A549 (cell line): ENCODE results near the gene ASNS. TPM values are rescaled to one million over a fixed set of nuclear protein-coding genes. Genes with fewer than 3 reads are reported as not detected.
"Not testable (repeated sequence)": the region's sequence is repeated elsewhere in the genome, so short reads cannot be mapped to it uniquely, and the experiment has no call there.

Source experiments
- ATAC-seq, 2 experiments: fragments of 200-7000 bp in 1 of 2; fragments of >200 bp in 1 of 2; cut with Nextera tagmentation in 1 of 2; cut with Tn5 transposase in 1 of 2; 3 replicates each; pipeline versions ENCODE4 v1.8.0 to v1.9.1; 2018 to 2020; ENCODE audit warnings: mild to moderate bottlenecking in 1 of 2, moderate library complexity in 1 of 2
- CTCF ChIA-PET: fragments of 300-600 bp; sonication (Branson Sonifier 250); formaldehyde crosslinking; extraction: SDS; loops from one replicate; lab custom pipeline; 2021; ENCODE audit warnings: antibody characterized with exemption, inconsistent platforms; lab: Yijun Ruan, JAX
- POLR2A ChIA-PET: fragments of 350-600 bp; formaldehyde crosslinking; extraction: SDS; loops from one replicate; lab custom pipeline; 2021; ENCODE audit warnings: antibody characterized with exemption, inconsistent platforms; lab: Yijun Ruan, JAX
- DNase-seq, 2 experiments: peaks; one replicate each; pipeline versions ENCODE4 v3.0.0 to v3.0.0-alpha.2; 2011 to 2016; ENCODE audit warnings: low read depth in 1 of 2, low spot score in 1 of 2
- FAIRE-seq: peaks from 2 replicates; lab custom pipeline; 2011; peaks lifted over from hg19 to GRCh38; lab: Jason Lieb, UNC
- H3K27ac ChIP-seq, 2 experiments: fragments of >200 bp; sonication (Bioruptor Twin); formaldehyde crosslinking; 3 replicates each; pipeline ENCODE4 v1.5.1; 2016 to 2017
- H3K4me1 ChIP-seq: fragments of >200 bp; sonication (Bioruptor Twin); formaldehyde crosslinking; 3 replicates; pipeline ENCODE4 v1.6.1; 2016
- H3K4me2 ChIP-seq: fragments of >200 bp; sonication (Bioruptor Twin); formaldehyde crosslinking; 3 replicates; pipeline ENCODE4 v1.6.1; 2016
- H3K4me3 ChIP-seq: fragments of >200 bp; sonication (Bioruptor Twin); formaldehyde crosslinking; 3 replicates; pipeline ENCODE4 v1.5.1; 2016
- H3K9me3 ChIP-seq: fragments of >200 bp; sonication (Bioruptor Twin); formaldehyde crosslinking; 3 replicates; pipeline ENCODE4 v1.6.1; 2016
- CHD2 ChIP-seq: fragments of 150-350 bp; IDR thresholded peaks from 2 replicates; pipeline ENCODE4 v1.6.1; 2014; ENCODE audit warnings: low read length; ENCODE audit not compliant: partially characterized antibody
- EHMT2 ChIP-seq: fragments of 200-600 bp; sonication (generic); IDR thresholded peaks from 2 replicates; pipeline ENCODE4 v1.6.1; 2016; ENCODE audit warnings: antibody characterized with exemption, low read depth, mild to moderate bottlenecking, moderate library complexity
- EP300 ChIP-seq, 2 experiments: fragments of >200 bp; sonication (Bioruptor Twin); formaldehyde crosslinking; IDR thresholded peaks; 2 replicates in 1 of 2; 3 replicates in 1 of 2; pipeline ENCODE4 v1.6.1; 2016 to 2017
- ESRRA ChIP-seq: fragments of 150-350 bp; IDR thresholded peaks from 2 replicates; pipeline ENCODE4 v1.6.1; 2014; ENCODE audit warnings: mild to moderate bottlenecking, low read length, borderline replicate concordance
- HOXB13 ChIP-seq: fragments of 250-450 bp; sonication (Bioruptor Pico); IDR thresholded peaks from 2 replicates; pipeline ENCODE4 v1.5.0; 2020; ENCODE audit warnings: low read depth, mild to moderate bottlenecking, moderate library complexity
- MAFK ChIP-seq: fragments of 450-650 bp; IDR thresholded peaks from 2 replicates; pipeline ENCODE4 v1.6.1; 2014; ENCODE audit not compliant: partially characterized antibody
- MYC ChIP-seq: IDR thresholded peaks from 2 replicates; pipeline ENCODE4 v1.6.1; 2012; ENCODE audit warnings: mild to moderate bottlenecking, inconsistent platforms, low read length, improper control_type of control experiment, borderline replicate concordance
- RFX5 ChIP-seq: fragments of 450-650 bp; IDR thresholded peaks from 2 replicates; pipeline ENCODE4 v1.7.1; 2014; ENCODE audit warnings: antibody characterized with exemption, mild to moderate bottlenecking, moderate library complexity
- ZFP36 ChIP-seq: fragments of 450-650 bp; IDR thresholded peaks from 2 replicates; pipeline ENCODE4 v1.6.1; 2014; ENCODE audit warnings: borderline replicate concordance; ENCODE audit not compliant: partially characterized antibody
- WGBS: methylation state at CpG from one replicate; pipeline ENCODE4 v1.1.6; 2017; ENCODE audit errors: missing lambda C conversion rate; 5-methylcytosine and 5-hydroxymethylcytosine counted together
- polyA plus RNA-seq, 4 experiments: library from polyadenylated mRNA; depleted of rRNA in 3 of 4; stranded (reverse); fragments of >200 nt; fragmentation: RNase III in 1 of 4; extraction: RNeasy Plus Mini Kit Qiagen cat#74134 plus additional on column Dnase treatment in 1 of 4; gene quantifications; 2 replicates in 3 of 4; 3 replicates in 1 of 4; pipeline ENCODE4 v1.2.3, GENCODE V29; 2011 to 2017
- TF ChIP-seq, protein P1 (sequence below): fragments of >200 bp; sonication (Bioruptor Twin); formaldehyde crosslinking; IDR thresholded peaks from 3 replicates; pipeline ENCODE4 v1.5.1; 2016
- TF ChIP-seq, protein P2 (sequence below): fragments of 150-350 bp; IDR thresholded peaks from 2 replicates; pipeline ENCODE4 v1.6.1; 2014; ENCODE audit warnings: low read depth, mild to moderate bottlenecking, low read length
- TF ChIP-seq, protein P3 (sequence below): IDR thresholded peaks from 2 replicates; pipeline ENCODE4 v1.6.1; 2012
- TF ChIP-seq, protein P4 (sequence below): fragments of 250-450 bp; sonication (Bioruptor Pico); IDR thresholded peaks from 2 replicates; pipeline ENCODE4 v1.5.0; 2021; ENCODE audit warnings: mild to moderate bottlenecking, moderate library complexity, borderline replicate concordance

Gene ASNS
- polyA plus RNA-seq, 2 of the 4 experiments (the other 2 are of a cell fraction) = 55.9 to 98.7 TPM

DNA sequence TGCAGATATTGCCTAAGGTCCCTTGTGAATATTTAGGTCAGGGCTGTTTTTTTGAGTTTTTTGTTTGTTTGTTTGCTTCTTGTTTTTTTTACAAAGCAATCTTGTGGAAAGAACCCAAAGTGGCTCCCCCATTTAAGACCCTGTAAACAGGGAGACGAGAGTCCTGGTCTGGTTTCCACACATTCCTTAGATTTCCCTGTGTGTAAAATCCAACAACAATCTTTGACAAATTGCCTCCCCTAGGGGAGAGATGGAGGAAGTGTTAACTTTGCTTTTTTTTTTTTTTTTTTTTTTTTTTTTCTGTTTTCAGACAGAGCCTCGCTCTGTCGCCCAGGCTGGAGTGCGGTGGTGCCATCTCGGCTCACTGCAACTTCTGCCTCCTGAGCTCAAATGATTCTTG, 40.1 kb upstream of the ASNS start:
- H3K9me3 ChIP-seq, DNase-seq, POLR2A ChIA-PET, FAIRE-seq, H3K4me3 ChIP-seq, H3K27ac ChIP-seq, ATAC-seq, H3K4me1 ChIP-seq: not testable (repeated sequence)
- TF ChIP-seq, protein P1, sequence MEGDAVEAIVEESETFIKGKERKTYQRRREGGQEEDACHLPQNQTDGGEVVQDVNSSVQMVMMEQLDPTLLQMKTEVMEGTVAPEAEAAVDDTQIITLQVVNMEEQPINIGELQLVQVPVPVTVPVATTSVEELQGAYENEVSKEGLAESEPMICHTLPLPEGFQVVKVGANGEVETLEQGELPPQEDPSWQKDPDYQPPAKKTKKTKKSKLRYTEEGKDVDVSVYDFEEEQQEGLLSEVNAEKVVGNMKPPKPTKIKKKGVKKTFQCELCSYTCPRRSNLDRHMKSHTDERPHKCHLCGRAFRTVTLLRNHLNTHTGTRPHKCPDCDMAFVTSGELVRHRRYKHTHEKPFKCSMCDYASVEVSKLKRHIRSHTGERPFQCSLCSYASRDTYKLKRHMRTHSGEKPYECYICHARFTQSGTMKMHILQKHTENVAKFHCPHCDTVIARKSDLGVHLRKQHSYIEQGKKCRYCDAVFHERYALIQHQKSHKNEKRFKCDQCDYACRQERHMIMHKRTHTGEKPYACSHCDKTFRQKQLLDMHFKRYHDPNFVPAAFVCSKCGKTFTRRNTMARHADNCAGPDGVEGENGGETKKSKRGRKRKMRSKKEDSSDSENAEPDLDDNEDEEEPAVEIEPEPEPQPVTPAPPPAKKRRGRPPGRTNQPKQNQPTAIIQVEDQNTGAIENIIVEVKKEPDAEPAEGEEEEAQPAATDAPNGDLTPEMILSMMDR = peak; percentile 9; the same call in 1 of the 3 replicates
- WGBS = 34% methylated on average over 1 of the region's 5 CpGs
- H3K4me2 ChIP-seq = peak overlapping the region; percentile 32
- CTCF ChIA-PET = interaction anchor here (0.7 kb wide), 1 partner anchor 41 kb away, joined by 3 read pairs; no protein-coding TSS in a partner anchor

DNA sequence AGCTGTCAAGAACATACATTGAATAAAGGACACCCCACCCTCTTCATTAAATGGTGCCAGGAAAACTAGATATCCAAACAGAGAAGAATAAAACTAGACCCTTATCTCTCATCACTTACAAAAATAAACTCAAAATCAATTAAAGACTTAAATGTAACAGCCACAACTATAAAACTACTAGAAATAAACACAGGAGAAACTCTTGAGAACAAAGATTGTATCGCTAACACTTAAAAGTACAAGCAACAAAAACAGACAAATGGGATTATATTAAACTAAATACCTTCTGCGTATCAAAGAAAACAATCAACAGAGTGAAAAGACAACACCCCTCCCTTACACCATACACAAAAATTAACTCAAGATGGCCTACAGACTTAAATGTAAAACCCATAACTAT, 24.7 kb upstream of the ASNS start:
- FAIRE-seq, H3K4me2 ChIP-seq, POLR2A ChIA-PET, DNase-seq, H3K4me1 ChIP-seq, CTCF ChIA-PET, ATAC-seq, H3K4me3 ChIP-seq, H3K9me3 ChIP-seq, H3K27ac ChIP-seq: not testable (repeated sequence)
- 91% methylated on average over 2 of the region's 2 CpGs for WGBS

DNA sequence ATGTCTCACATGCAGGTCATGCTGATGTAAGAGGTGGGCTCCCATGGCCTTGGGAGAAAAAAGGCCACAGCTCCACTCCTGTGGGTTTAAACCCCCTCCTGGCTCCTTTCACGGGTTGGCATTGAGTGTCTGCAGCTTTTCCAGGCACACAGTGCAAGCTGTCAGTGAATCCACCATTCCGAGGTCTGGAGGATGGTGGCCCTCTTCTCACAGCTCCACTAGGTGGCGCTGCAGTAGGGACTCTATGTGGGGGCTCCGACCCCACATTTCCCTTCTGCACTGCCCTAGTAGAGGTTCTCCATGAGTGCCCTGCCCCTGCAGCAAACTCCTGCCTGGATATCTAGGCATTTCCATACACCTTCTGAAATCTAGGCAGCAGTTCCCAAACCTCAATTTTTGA, 19.5 kb upstream of the ASNS start:
- ATAC-seq, H3K4me2 ChIP-seq, POLR2A ChIA-PET, H3K4me3 ChIP-seq, DNase-seq, FAIRE-seq, H3K27ac ChIP-seq, H3K4me1 ChIP-seq, CTCF ChIA-PET, H3K9me3 ChIP-seq: not testable (repeated sequence)
- WGBS = 0% methylated on average over 3 of the region's 4 CpGs

DNA sequence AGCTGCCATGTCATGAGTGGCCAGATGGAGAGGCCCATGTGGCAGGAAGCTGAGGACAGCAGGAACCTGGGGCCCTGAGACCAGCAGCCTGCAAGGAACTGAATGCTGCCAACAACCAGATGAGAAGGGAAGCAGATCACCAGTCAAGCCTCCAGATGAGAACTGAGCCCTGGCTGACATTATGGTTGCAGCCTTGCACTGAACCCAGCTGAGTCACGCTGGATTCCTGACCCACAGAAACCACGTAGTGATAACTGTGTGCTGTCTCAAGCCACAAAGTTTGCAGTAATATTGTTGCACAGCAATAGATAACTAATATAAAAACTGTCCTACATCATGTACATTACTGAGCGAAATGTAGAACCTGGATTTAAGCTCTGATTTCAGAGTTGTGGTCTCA, 7.3 kb upstream of the ASNS start:
- H3K4me1 ChIP-seq, H3K9me3 ChIP-seq, H3K4me2 ChIP-seq, CTCF ChIA-PET, H3K4me3 ChIP-seq, ATAC-seq, POLR2A ChIA-PET, FAIRE-seq, DNase-seq, H3K27ac ChIP-seq: not testable (repeated sequence)
- 56% methylated on average over 3 of the region's 3 CpGs for WGBS

DNA sequence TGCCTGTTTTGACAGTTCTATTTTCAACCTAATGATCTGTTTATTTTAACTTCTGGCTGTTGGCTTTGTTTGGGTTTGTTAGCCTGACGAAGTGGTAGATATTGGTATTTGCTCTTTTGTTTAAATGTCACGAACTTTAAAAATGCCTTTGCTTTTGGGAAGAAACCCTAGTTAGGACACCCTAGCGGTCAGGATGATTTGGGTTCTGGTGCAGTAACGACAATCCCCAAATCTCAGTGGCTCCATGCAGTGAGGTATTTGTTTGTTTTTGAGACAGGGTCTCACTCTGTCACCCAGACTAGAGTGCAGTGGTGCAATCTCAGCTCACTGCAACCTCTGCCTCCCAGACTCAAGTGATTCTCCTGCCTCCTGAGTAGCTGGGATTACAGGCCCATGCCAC, 2.7 kb upstream of the ASNS start:
- DNase-seq, CTCF ChIA-PET, POLR2A ChIA-PET, H3K4me2 ChIP-seq, H3K9me3 ChIP-seq, H3K4me3 ChIP-seq, FAIRE-seq, H3K27ac ChIP-seq, ATAC-seq: not testable (repeated sequence)
- H3K4me1 ChIP-seq = peaks cover 17% of the 10 kb centered on the region; the same call in 2 of the 3 replicates
- WGBS = 79% methylated on average over 4 of the region's 4 CpGs

DNA sequence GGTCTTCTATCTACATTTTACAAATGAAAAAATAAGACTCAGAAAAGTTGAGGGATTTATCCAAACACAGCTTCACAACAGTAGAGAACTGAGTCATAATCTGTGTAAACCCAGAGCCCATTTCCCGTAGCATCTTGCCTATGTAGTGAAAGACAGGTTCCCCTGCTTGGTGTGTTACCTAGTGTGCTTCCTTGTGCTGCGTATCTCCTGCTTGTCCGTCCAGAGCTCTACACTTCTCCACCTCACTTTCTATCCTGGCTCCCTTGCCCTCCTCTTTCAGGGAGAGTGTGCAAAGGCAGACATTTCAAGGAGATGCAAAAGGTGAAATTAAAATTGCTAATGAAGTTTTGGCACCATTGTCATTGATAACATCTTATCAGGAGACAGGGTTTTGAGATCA, 1.4 kb upstream of the ASNS start:
- no peaks in the 10 kb centered on the region for H3K9me3 ChIP-seq
- TF ChIP-seq EP300 (IDR thresholded peaks at IDR 0.05) = no peak
- no peak for TF ChIP-seq EHMT2
- no peak for TF ChIP-seq RFX5
- TF ChIP-seq ESRRA = no peak
- TF ChIP-seq, protein P2, sequence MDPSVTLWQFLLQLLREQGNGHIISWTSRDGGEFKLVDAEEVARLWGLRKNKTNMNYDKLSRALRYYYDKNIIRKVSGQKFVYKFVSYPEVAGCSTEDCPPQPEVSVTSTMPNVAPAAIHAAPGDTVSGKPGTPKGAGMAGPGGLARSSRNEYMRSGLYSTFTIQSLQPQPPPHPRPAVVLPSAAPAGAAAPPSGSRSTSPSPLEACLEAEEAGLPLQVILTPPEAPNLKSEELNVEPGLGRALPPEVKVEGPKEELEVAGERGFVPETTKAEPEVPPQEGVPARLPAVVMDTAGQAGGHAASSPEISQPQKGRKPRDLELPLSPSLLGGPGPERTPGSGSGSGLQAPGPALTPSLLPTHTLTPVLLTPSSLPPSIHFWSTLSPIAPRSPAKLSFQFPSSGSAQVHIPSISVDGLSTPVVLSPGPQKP = no peak
- no peak for TF ChIP-seq CHD2
- TF ChIP-seq, protein P1 = no peak
- TF ChIP-seq MAFK = no peak
- TF ChIP-seq ZFP36 = no peak
- TF ChIP-seq, protein P3, sequence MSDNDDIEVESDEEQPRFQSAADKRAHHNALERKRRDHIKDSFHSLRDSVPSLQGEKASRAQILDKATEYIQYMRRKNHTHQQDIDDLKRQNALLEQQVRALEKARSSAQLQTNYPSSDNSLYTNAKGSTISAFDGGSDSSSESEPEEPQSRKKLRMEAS = no peak
- no peak for TF ChIP-seq MYC
- no peak for TF ChIP-seq HOXB13 (CRISPR knock-in tag)
- TF ChIP-seq, protein P4, sequence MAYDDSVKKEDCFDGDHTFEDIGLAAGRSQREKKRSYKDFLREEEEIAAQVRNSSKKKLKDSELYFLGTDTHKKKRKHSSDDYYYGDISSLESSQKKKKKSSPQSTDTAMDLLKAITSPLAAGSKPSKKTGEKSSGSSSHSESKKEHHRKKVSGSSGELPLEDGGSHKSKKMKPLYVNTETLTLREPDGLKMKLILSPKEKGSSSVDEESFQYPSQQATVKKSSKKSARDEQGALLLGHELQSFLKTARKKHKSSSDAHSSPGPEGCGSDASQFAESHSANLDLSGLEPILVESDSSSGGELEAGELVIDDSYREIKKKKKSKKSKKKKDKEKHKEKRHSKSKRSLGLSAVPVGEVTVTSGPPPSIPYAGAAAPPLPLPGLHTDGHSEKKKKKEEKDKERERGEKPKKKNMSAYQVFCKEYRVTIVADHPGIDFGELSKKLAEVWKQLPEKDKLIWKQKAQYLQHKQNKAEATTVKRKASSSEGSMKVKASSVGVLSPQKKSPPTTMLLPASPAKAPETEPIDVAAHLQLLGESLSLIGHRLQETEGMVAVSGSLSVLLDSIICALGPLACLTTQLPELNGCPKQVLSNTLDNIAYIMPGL (CRISPR knock-in tag) = no peak
- TF ChIP-seq, all 56 proteins: peak for 0
- Histone ChIP-seq H3K4me1 (peaks cover 18% of the 10 kb centered on the region; the same call in 2 of the 3 replicates), H3K27ac (no peak overlapping the region), H3K4me3 (no peak overlapping the region), H3K4me2 (no peak overlapping the region)
- ChIA-PET CTCF (no interaction called here), POLR2A (no interaction called here)
- FAIRE-seq (no peak), ATAC-seq (no peak), DNase-seq (no peak)
- WGBS = 85% methylated on average over 3 of the region's 3 CpGs
